ENCODE data around the gene RHOG.

DNA sequence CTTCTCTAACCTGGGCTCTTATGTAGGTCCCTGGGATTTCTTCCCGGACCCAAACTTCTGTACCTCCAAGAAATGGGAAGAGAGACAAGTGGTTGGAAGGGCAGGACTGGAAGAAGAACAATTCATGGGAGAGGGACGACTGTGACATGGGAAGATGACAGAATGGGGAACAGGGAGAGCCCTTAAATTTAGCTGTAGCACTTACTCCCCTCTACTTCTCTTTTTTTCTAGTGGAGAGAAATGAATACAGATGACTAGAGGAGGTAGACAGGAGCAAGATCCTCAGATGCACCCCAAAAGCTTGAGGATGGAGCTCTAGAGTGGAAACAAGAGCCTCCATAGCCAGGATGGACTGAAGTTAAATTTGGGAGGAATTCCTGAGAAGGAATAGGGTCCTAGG is 2.3 kb downstream of the RHOG start:
- TF ChIP-seq POLR2A (IDR thresholded peaks at IDR 0.05), result no peak
- TF ChIP-seq, protein P1, sequence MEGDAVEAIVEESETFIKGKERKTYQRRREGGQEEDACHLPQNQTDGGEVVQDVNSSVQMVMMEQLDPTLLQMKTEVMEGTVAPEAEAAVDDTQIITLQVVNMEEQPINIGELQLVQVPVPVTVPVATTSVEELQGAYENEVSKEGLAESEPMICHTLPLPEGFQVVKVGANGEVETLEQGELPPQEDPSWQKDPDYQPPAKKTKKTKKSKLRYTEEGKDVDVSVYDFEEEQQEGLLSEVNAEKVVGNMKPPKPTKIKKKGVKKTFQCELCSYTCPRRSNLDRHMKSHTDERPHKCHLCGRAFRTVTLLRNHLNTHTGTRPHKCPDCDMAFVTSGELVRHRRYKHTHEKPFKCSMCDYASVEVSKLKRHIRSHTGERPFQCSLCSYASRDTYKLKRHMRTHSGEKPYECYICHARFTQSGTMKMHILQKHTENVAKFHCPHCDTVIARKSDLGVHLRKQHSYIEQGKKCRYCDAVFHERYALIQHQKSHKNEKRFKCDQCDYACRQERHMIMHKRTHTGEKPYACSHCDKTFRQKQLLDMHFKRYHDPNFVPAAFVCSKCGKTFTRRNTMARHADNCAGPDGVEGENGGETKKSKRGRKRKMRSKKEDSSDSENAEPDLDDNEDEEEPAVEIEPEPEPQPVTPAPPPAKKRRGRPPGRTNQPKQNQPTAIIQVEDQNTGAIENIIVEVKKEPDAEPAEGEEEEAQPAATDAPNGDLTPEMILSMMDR (IDR thresholded peaks at IDR 0.05), result no peak
